Measurements from ENCODE around the gene METTL1.

Gene METTL1

DNA sequence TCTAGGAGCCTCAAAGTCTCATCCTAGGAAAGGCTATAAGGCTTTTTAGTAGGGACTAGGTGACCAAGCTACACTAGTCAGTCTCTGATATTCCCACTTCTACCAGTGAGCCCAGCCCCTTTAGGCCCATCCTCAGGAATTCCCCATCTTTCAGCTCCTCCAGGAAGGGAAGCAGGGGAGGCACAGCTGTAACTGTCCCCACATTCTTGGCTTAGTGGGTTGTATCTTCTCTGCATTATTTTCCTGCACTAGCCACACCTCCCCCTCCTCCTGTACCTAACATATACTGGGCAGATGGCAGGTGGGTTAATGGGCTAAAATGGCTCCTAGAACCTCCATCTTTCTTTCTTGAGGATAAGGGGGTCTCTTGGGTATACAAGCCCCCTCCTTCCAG lies 4.6 kb downstream of the METTL1 start:
- no peak for DNase-seq

GRCh38 chr12:57766464-57767304 lies 5.2 kb downstream of the METTL1 start, which contains the start of gene CYP27B1:
Gene CYP27B1 (minus strand): TSS chr12:57767078. CDS start chr12:57767041, 37 bp downstream.
- peak; percentile 98 for DNase-seq

DNA sequence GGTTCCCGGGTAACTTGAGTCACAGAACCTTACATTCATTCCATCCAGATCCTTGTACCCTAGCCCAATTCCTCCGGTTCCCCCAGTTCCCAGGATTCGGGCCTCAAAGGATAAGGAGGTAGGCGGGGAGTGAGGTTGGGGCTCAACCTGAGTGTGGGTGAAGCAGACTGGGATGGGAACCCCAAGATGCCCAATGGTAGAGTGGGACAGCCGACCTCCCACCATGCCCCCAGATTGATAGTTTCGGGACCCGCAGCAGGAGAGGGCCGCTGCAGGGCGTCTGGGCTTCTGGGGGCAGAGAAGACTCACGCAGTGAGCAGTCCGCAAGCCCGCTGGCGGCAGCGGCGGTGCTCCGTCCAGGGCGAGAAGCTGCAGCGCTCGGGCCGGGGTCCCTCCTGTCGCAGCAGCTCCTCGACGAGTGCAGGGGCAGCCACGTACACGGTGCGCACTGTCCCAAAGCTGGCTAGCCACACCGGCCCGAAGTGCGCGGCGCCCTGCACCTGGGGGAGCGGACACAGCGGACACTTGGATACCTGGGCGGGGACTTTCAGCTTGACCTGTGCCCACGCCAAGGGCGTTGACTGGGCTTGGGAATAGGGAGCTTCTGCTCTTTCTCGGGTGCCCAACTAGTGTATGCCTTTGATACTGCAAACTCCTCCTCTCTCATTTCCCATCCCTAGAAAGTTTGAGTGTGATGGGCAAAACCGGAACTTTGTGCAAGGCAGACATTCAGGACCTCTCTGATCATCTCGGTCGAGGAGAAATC lies 6.0 kb downstream of the METTL1 start:
- DNase-seq: peak; percentile 98

- DNase-seq: peak; percentile 100
These were observed 6.8 kb downstream of the METTL1 start for GRCh38 chr12:57765003-57765697.

DNA sequence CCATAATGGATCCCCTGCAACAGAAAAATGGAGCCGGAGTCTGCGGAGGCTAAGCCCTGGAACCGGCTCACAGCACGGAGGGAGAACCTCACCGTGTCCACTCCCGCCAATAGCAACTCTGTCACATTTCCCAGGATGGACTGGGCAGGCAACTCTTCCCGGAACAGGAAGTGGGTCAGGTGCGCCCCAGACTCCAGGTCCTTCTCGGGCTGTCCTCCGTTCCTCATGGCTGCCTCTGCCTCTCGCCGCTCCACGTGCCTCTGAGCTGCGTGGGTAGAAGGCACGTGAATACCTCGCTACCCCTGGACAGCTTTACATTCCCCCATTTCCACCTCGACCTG lies 7.3 kb downstream of the METTL1 start:
- no peak for DNase-seq

GRCh38 chr12:57763881-57764661 lies 7.8 kb downstream of the METTL1 start:
- no peak for DNase-seq

GRCh38 chr12:57762463-57762862 lies 9.4 kb downstream of the METTL1 start:
- DNase-seq: no peak

GRCh38 chr12:57761391-57761998 lies 10.4 kb downstream of the METTL1 start:
- no peak for DNase-seq

DNA sequence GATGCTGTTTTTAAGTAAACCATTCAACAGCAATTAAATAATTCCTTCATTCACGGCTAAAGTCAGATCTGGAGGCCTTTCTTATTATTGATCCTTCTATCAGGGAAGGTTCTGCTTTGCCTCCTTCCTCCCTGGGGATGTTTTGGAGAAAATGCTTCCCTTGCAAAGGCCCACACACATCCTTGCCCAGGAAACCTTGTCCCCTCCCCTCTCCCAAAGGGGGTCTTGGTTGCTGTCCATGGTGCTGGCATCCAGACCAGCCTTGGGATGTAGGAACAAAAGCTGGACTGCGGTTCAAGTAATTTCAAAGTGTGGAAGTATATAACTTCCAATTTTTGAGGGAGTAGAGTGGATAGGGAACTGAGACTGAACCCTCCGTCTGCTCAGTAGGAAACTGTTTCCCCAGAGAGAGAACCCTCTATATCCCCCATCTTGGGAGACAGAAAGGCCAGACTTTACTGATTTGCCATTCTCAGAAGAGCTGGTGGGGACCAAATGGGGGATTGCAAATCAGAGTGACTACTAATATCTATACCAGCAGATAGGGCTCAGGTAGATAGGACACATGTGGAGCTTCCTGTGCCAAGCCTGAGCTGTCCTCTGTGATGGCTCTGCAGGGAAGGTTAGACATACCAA lies 11.4 kb downstream of the METTL1 start:
- DNase-seq: no peak

GRCh38 chr12:57759360-57759980 lies 12.4 kb downstream of the METTL1 start:
- no peak for DNase-seq

DNA sequence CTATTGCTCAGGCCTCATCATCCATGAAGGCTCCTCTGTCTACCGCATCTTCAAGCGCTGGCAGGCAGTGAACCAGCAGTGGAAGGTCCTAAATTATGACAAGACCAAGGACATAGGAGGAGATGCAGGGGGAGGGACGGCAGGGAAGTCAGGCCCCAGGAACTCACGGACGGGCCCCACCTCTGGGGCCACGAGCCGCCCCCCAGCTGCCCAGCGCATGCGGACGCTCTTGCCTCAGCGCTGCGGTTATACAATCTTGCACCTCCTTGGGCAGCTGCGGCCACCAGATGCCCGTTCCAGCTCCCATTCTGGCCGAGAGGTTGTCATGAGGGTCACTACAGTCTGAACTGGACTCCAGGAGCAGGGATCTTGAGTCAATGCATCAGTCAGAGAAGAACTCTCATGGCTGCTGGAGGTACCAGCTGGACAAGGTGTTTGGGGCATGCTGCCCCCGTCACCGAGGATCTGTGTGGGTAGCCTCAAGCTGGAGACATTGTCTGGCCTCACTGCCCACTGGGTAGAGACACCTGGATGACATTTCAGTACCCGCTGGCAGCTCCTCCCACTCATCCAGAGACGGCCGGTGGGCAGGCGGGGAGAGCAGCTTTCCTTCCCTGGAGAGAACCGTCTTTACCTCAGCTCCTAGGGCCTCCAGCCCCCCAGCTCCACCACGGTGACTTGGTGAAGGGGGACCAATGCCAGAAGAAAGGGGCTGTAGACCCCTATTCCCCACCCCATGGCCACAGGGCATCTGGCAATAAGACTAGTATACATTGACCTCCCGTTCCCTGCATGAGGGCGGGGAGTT lies 13.1 kb downstream of the METTL1 start:
- no peak for DNase-seq

DNA sequence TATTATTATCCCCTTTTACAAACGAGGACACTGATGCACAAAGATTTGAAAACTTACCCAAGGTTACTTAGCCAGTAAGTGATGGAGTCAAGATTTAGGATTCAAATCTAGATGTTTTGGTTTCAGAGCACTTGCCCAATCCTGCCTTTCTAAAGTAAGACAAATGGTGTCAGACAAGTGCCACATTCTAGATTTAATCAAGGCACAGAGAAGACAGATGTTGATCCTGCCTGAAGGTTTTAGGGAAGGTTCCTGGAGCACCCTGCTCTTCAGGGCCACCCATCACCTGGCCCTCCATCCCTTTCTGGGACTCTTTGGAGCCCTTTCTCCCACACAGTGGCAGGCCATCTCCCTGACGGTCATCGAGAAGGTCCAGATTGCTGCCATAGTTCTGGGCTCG lies 14.1 kb downstream of the METTL1 start:
- DNase-seq: no peak

- DNase-seq: no peak
These were observed 15.2 kb downstream of the METTL1 start for GRCh38 chr12:57756406-57757341.

GRCh38 chr12:57755454-57756372 lies 16.2 kb downstream of the METTL1 start:
- DNase-seq: no peak

GRCh38 chr12:57755194-57755453 lies 16.8 kb downstream of the METTL1 start:
- no peak for DNase-seq

- no peak for DNase-seq
These were observed 17.3 kb downstream of the METTL1 start, which contains the start of gene MARCHF9 for GRCh38 chr12:57754411-57755193. Gene MARCHF9 (plus strand): TSS chr12:57755103. CDS start chr12:57755529, 426 bp downstream.

DNA sequence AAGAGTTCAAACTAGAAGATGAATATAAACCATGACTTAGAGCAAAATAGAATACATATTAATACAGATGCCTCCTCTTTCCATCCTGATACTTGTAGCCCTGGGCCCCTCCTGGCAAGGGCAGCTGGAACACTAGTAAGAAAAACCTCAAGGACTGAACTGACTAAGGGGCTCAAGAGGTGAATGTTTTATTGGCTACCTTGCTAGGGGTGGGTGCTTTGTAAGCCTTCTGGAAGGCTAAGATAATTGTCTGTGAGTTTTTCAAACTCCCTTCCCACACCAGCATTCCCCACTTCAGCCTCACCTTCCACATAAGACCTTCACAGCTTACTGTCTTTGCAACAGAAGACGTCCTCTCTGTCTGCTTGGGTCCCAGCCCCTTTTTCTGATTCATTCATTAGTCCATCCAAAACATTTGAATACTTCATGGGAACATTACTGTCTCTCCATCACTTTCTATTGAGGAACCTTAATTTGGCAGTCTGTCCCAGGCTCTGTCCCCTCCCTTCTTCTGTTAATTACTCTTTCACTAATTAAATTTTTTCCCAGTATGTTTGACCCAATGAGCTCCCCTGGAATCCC lies 18.1 kb downstream of the METTL1 start:
- DNase-seq: no peak
